Right renal cortex interstitium (tissue), 3 donors: Measurements from ENCODE around the gene TBX1. TPM values are rescaled to one million over a fixed set of nuclear protein-coding genes. Genes with fewer than 3 reads are reported as not detected.

Experiments used
- DNase-seq, 3 donors: peaks; one replicate each; pipeline ENCODE4 v3.0.0-alpha.2; 2013; ENCODE audit warnings: low read depth in 3 of 3, low spot score in 2 of 3
- polyA plus RNA-seq, 3 donors: library from polyadenylated mRNA; unstranded; fragments of 120-200 nt; gene quantifications; one replicate each; pipeline ENCODE4 v1.2.1, GENCODE V29; 2013; ENCODE audit not compliant: insufficient read length in 3 of 3

Gene TBX1
- polyA plus RNA-seq, result under 1 TPM; 0.11 to 0.26 (median 0.14) TPM

DNA sequence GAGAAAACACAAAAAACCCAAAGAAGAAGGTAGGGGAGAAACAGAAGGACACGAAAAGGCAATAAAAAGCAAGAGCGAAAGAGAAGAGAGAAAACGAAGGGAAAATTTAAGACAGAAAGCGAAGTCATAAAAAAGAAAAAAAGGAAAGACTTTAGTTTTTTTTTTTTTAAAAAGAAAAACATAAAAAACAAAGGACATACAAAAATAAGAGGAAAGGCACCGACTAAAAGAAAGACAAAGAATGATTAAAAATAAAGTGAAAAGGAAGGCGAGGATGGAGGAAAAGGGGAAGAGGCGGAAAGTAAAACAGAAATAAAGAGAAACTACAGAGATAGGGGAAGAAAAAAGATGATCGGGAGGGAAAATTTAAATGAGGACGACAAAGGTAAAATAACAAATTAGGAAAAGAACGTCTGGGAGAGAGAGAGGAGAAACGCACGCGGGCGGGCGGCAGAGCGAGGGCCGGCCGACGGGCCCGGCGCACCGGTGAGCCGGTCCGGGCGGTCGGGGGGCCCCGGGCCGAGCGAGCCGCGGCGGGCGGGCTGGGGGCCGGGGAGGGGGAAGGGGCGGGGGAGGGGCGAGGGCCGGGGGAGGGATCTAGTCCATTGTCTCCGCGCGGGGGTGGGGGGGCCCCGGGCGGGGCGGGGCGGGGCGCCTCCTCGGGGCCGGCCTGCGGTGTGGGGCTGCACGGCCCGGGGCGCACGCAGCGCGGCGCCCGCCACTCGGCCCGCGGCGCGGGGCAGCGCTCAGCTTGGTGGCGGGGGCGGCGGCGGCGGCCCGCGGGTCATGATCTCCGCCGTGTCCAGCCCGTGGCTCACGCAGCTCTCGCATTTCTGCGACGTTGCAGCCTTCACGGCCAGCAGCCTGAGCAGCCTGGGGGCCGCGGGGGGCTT lies at the start of gene TBX1:
Gene TBX1, plus strand, starts transcription at position 721 of the 893 bp plus-strand sequence. Its CDS starts 66 bp downstream, at position 787.
- DNase-seq, result no peak

DNA sequence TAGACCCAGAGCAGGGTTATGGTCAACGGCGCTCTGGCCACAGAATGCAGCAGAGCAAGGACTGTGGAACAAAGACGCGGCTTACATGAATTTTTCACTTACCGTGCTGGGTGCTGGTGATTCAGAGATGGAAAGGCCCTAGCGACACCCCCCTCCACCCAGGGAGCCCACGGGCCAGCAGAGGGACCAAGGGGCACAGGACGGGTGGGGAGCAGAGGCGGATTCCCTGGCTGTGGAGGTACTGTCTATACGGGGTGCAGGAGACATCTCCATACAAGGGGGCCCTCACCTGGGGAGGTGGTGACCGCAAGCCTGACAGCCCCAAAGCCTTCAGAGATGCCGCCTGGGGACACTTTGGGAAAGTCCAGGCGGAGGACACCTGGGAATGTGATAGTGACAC lies 47.3 kb upstream of the TBX1 start:
- DNase-seq, result no peak

DNA sequence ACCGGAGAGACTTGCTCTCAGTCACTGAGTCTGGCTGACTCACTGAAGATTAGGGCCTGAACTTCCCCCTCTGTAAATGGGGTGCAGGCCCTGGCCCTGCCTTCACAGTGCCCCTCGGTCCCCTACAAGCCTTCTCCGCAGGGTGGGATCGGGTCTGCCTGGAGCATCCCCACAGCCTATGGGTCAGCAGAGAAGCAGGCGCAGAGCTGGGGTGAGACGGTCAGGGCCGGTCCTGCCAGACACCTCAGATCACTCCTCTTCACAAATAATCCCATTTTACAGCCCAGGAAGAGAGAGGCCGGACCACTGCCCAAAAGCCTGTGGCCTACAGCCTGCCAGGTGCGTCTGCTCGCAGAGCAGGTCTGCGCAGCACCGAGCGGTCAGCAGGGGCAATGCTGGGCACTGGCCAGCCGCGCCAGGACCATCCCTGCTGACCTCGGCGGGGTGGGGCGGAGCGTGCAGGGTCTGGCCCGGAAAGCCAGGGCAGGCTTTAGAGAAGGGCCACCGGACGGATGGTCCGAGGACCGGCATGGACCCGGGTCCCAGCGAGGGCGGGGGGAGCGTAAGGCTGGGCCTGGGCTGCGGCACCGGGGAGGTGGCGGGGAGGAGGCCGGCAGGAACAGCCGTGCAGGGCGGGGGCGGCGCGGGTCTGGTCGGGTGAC lies 46.8 kb upstream of the TBX1 start:
- DNase-seq, result no peak

DNA sequence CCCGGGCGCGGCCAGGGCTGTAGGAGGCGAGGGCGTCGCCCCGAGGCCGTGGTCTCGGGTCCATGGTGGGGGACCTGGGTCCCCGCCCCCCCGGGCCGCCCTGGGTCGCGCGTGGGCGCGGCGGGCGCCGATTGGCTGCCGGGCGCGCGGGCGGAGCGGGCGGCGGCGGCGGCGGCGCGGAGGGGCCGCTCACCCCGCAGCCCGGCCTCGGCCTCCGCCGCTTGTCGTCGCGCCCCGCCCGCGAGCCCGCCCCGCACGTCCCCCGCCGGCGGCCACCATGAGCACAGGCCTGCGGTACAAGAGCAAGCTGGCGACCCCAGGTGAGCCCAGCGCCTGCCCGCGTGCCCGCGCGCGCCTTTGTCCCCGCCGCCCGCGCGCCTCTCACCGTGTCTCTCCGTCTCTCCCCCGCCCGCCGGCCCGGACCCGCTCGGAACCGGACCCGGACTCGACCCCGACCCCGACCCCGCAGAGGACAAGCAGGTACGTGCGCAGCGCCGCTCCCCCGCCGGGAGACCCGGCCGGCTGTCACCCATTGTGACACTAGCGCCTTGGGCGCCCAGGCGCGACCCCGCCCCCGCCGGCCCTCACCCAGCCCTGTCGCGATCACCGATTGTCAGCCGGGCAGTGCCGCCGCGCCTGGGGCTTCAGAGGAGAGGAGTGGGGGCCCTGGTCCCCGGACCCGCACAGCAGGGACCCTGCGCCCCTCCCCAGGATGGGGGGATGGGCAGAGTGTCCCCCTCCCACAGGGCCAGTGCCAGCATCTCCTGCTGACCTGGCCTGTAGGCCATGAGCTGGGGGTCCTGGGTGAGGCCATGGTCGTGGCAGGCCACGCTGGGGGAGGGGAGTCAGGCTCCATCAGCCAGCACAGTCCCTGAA lies 46.0 kb upstream of the TBX1 start, which contains the start of gene SEPTIN5:
Gene SEPTIN5, plus strand, starts transcription at position 192 of the 876 bp plus-strand sequence. Its CDS starts 86 bp downstream, at position 278.
- DNase-seq, result no peak

DNA sequence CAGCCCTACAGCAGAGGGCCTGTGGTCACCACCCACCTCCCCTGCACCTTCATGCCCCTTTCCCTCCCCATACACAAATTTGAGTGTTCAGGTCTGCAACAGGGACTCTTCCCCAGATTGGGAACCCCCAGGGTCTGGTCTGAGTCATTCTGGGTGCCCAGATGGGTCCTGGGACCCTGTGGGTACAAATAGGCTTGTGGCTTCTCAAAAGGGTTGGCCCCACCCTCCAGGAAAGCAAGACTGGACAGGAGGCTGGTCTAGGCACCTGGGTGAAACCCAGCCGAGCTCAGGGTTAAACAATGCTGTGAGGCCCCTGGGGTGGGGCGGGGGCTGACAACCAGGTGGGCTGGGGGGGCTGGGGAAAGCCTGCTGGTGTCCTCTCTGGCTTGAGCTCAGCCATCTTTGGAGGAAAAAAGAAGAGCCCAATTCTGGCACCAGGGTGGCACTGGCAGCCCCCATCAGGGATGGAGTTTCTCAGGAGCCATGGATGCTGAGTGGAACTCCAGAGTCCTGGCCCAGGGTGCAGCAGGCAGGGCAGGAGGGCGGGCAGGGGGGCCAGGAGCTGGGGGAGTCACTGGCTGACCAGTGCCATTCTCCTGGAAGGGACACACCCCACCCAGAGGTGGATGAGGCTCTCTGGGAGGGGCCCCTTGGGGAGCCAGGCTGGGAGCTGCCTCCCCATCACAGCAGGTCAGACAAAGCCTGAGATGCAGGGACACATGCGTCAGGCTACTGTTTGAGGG lies 45.2 kb upstream of the TBX1 start:
- no peak for DNase-seq

DNA sequence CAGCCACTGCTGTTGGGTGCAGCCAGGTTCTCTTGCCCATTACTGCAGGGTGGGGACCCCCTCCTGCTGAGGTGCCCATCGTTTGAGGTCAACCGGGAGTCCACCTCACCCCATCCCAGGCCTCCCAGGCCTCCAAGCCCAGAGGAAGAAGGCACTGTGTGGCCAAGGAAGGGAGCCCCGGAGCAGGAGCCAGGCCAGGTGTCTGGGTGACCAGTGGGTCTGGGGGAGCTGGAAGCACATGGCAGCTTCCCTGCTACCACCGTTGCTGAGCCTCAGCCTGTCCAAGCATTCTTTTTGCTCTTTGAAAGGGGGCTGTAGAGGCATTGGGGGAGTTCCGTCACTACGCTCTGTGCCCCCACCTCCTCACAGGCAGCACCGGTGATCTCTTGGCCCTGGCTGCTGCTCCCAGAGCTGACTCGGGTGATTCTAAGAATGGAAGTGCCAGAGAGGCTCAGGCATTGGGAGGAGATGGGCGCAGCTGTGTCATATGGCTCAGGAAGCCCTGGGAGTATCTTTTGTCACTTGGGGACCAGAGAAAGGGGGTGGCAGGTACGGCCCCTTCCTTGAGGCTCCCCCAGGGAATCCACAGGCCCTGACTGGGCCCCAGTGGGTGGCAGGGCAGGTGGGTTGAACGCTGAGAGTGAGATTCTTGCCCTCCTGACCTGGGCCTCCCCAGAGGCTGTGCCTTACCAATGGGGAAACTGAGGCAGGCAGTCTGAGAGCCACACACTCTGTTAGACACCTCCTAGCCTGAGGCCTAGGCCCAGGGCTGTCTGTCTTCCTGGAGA lies 44.3 kb upstream of the TBX1 start:
- DNase-seq, result no peak

DNA sequence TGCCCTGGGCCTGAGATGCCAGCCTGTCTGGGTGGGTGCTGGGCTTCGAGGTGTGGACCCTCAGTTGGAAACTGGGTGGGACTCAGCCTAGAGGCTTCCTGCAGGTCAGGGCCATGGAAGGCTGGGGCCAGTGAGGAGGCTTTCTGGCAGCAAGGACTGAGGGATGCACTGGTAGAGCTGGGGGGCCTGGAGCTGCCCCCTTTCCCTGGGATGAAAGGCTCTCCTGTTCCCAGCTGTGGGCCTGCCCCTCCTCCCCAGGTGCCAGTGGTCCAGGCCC lies 43.8 kb upstream of the TBX1 start:
- DNase-seq, result no peak

DNA sequence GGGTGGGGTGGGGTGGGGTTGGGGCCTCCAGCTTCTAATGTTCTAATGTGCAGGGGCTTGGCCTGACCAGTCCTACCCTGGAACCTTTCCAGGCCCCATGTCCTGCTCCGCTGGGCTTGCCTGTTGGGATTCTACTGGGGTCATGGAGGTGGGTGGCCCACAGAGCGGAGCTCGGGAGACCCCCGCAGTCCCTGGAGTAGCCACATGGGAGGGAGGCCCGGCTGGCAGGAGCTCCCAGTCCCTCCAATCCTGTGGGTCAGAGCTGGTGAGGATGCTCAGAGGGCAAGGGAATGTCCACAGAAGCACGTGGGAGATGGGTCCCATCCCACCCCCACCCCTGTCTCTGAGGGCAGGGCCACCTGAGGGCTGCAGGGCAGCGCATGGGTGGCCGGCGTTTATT lies 43.4 kb upstream of the TBX1 start:
- DNase-seq, result no peak

DNA sequence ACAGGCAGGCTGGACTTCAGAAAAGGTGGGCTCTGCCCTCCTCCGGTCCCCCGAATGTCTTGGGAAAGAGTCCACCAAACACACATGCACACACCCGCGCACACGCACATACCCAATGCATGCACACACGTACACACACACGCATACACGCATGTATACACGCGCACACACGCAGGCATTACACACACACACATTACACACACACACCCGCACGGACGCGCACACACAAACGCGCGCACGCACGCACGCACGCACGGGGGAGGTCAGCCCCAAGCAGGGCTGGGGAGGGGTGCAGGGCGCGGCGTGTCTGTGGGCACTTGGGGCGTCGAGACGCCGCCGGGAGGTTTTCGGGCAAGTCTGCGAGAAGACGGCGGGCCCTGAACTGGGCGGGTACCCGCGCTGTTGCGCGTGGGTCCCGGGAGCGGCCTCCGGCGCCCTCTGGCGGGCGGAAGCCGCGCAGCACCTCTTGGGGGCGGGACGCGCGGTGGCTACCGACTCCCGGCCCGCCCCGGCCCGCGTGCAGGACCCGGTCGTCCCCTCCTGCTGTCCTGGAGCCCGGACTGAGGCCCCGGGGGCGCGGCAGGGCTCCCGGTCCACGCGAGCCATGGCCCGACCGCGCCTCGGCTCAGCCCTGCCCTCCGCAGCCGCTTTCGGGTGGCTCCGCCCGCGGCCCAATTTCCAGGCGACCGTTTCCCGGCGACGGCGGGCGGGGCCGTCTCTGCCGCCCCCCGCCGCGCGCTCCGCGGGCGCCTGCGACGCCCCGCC lies 42.7 kb upstream of the TBX1 start:
- peak in 1 of 3 donors; percentile 58 for DNase-seq

DNA sequence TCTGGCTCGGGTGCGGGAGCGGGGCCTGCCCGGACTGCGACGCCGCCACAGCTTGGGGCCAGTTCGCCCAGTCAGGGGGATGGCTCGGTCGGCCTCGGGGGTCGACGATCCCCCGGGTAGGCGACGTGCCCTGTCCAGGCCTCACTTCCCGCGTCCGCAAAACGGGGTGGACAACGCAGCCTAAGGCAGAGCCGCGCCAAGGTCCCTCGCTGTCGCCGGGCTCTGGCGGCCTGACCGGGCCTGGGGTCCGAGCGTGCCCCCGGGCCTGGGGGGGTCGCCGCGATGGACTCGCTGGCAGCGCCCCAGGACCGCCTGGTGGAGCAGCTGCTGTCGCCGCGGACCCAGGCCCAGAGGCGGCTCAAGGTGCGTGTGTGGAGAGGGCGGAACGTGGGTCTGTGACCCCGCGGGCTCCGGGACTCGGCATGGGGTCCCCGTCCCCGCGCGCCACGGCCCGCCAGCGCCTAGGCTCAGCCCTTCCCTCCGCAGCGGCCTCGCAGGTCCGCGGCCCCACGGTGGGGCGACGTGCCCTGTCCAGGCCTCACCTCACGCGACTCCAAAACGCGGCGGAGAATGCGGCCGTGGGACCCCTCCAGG lies 42.0 kb upstream of the TBX1 start:
- DNase-seq, result no peak

DNA sequence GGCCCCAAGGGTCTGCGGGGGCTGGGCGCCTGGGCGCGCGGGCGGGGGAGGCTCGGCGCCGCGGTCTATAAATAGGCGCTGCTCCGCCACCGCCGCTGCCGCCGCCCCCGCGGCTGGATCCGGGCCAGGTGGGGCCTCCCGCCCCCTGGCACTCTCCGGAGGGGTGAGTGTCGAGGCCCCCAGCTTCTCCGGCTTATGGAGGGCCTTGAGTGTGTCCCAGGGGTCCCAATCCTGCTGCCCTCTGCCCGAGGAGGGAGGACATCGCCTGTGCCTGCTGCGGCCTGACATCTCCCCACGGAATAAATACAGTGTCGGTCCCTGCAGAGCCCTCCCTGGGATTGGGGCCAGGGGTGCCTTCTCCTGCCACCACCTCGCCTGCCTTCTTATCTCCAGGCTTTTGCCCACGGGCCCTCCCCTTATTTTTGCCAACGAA lies 41.5 kb upstream of the TBX1 start:
- DNase-seq, result no peak

DNA sequence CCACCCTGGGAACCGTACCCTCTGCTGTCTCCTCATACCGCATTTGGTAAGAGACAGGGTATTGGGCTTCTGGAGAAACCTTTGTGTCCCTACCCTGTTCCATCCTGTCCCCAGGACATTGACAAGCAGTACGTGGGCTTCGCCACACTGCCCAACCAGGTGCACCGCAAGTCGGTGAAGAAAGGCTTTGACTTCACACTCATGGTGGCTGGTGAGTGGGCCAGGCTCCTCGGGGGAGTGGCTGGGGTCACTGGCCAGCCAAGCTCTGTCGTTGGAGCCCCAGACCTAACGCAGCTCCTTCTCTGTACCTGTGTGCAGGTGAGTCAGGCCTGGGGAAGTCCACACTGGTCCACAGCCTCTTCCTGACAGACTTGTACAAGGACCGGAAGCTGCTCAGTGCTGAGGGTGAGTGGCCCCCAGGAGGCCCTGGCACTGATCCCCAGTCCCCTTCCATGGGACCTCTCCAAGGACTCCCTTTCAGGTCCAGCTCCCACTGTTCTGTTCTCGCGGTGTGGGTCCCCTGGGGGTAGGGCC lies 41.0 kb upstream of the TBX1 start:
- no peak for DNase-seq

DNA sequence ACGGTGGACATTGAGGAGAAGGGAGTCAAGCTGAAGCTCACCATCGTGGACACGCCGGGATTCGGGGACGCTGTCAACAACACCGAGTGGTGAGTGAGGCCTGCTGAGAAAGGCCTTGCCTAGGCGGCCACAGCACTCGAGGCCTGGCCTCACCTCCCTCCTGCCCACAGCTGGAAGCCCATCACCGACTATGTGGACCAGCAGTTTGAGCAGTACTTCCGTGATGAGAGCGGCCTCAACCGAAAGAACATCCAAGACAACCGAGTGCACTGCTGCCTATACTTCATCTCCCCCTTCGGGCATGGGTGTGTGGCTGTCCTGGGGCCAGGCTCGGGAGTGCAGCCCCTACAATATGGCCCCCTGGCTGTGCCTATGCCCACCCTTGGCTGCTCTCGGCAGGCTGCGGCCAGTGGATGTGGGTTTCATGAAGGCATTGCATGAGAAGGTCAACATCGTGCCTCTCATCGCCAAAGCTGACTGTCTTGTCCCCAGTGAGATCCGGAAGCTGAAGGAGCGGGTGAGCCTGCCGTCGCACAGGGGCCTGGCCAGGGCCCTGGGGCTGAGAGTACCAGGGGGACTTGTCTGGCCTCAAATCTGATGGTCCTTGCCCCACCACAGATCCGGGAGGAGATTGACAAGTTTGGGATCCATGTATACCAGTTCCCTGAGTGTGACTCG lies 40.3 kb upstream of the TBX1 start:
- no peak for DNase-seq

DNA sequence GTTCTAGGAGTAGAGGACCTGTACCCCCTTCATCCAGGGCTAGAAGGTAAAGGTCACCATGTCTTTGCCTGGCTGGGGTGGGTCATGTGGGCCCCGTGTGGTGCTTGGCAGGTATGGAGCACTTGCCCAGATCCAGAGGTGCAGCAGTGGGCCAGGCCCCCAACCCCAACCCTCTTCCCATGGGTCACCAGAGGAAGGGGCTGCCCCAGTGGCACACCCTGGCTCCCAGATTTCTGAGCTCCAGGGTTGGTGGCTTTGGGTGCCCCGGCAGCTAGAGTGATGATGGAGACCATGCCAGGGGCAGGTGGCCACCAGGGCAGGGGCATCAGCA lies 39.6 kb upstream of the TBX1 start:
- DNase-seq, result no peak

DNA sequence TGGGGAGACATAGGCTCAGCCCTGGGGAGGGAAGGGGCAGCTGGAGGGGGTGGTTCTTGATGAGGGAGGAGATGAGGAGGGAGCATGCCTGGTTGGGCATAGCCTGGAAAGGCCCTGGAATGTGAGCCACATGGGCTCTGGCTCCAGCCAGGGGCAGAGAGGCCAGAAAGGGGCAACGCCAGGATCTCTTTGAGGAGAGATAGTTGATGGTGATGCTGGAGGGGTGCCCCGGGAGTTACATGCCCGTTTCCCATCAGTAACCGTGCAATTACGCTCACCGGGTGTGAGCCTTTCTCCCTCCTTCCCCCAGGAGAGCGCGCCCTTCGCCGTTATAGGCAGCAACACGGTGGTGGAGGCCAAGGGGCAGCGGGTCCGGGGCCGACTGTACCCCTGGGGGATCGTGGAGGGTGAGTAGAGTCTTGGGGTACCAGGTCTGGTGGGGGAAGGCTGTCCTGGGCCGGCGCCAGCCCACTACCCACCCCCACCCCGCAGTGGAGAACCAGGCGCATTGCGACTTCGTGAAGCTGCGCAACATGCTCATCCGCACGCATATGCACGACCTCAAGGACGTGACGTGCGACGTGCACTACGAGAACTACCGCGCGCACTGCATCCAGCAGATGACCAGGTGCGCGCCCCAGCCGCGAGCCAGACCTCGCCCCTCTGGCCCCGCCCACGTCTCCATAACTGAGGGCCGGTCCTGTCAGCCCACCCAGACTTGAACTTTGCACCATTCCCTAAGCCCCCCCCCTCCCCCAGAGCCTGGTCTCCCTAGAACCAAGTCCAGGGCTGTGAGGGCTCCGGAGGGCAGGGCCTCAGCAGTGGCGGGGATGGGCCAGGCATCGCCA lies 39.0 kb upstream of the TBX1 start:
- DNase-seq, result no peak

DNA sequence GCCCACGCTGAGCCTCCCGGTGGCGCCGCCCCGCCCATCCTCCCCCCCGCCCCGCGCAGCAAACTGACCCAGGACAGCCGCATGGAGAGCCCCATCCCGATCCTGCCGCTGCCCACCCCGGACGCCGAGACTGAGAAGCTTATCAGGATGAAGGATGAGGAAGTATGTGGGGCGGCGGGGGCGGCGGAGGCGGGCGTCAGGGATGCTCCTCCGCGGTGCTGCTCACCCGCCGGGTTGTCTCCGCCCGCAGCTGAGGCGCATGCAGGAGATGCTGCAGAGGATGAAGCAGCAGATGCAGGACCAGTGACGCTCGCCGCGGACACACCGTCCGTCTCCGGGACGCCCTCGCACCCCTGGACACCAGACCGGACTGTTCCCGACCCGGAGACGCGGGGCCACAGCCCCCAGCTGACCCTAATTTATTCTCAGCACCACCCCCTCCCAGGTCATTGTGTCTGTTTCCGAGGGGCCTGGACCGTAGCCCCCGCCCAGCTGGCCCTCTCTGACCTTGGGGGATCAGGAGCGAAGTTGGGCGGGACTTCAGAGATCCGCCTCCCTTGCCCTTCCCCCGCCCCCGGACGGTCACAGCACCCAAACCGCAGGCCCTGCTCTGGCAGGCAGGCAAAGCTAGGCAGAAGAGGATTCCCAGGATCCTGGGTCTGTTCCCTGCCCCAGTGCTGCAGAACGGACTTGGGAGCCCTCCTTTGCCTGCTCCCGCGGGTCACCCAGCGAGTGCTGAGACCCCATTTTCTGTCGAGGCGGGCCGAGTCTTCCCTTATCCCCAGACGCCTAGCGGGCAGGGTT lies 38.2 kb upstream of the TBX1 start:
- no peak for DNase-seq
